Neural crest cell (in vitro differentiated cells): Measurements from ENCODE around the gene FKBP7. TPM values are rescaled to one million over a fixed set of nuclear protein-coding genes. Genes with fewer than 3 reads are reported as not detected.

Experiments used
- DNase-seq: peaks from one replicate; pipeline ENCODE4 v3.0.0; 2021; ENCODE audit warnings: low read depth, mixed read lengths, low spot score
- H3K27ac Mint-ChIP-seq: one replicate; pipeline ENCODE4 v1.8.0; 2021; ENCODE audit warnings: mild to moderate bottlenecking, mixed read lengths; ENCODE audit not compliant: unreplicated experiment
- H3K27me3 Mint-ChIP-seq: 2 replicates; pipeline ENCODE4 v1.8.0; 2021; ENCODE audit warnings: low read depth, mild to moderate bottlenecking, mixed read lengths
- H3K36me3 Mint-ChIP-seq: 2 replicates; pipeline ENCODE4 v1.8.0; 2021; ENCODE audit warnings: low read depth, mild to moderate bottlenecking, mixed read lengths
- H3K4me1 Mint-ChIP-seq: 2 replicates; pipeline ENCODE4 v1.8.0; 2021; ENCODE audit warnings: mixed read lengths
- H3K4me3 Mint-ChIP-seq: one replicate; pipeline ENCODE4 v1.8.0; 2021; ENCODE audit warnings: mild to moderate bottlenecking, mixed read lengths
- H3K9me3 Mint-ChIP-seq: 2 replicates; pipeline ENCODE4 v1.8.0; 2021; ENCODE audit warnings: mixed read lengths
- total RNA-seq: library from RNA; stranded (reverse); gene quantifications from 2 replicates; pipeline ENCODE4 v1.2.1, GENCODE V29; 2021
- TF ChIP-seq, protein P1 (sequence below): fragments of 200-600 bp; sonication (generic); conservative IDR thresholded peaks from 2 replicates; pipeline ENCODE4 v1.5.0; 2021; ENCODE audit warnings: antibody characterized with exemption, mild to moderate bottlenecking

Gene FKBP7
- total RNA-seq, 1 donor from 2014 or later, result 25.2 TPM

DNA sequence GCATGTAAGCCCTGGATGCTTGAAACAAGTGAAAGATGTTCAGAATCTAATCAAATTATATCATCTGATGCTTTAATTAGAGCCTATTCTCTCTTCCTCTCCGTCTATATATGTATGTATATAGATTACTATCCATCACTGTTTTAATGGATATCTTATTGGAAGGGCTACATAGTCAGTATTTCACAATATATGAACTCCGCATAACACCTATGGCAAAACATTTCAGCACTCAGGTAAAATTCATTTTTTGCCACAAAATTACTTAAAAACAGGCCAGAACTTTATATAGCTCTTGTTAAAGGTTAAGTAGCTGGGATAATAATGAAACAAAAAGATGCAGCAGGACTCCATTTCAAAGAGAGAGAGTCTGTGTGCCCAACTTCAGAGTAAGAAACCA lies 26.1 kb downstream of the FKBP7 start:
- Mint-ChIP-seq H3K36me3 (peaks cover 10% of the 10 kb centered on the region), H3K27me3 (no peaks in the 10 kb centered on the region), H3K4me1 (peaks cover 35% of the 10 kb centered on the region), H3K4me3 (peak overlapping the region; percentile 90), H3K27ac (no peak overlapping the region), H3K9me3 (no peaks in the 10 kb centered on the region)
- DNase-seq, result no peak
- TF ChIP-seq, protein P1, sequence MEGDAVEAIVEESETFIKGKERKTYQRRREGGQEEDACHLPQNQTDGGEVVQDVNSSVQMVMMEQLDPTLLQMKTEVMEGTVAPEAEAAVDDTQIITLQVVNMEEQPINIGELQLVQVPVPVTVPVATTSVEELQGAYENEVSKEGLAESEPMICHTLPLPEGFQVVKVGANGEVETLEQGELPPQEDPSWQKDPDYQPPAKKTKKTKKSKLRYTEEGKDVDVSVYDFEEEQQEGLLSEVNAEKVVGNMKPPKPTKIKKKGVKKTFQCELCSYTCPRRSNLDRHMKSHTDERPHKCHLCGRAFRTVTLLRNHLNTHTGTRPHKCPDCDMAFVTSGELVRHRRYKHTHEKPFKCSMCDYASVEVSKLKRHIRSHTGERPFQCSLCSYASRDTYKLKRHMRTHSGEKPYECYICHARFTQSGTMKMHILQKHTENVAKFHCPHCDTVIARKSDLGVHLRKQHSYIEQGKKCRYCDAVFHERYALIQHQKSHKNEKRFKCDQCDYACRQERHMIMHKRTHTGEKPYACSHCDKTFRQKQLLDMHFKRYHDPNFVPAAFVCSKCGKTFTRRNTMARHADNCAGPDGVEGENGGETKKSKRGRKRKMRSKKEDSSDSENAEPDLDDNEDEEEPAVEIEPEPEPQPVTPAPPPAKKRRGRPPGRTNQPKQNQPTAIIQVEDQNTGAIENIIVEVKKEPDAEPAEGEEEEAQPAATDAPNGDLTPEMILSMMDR, result no peak

DNA sequence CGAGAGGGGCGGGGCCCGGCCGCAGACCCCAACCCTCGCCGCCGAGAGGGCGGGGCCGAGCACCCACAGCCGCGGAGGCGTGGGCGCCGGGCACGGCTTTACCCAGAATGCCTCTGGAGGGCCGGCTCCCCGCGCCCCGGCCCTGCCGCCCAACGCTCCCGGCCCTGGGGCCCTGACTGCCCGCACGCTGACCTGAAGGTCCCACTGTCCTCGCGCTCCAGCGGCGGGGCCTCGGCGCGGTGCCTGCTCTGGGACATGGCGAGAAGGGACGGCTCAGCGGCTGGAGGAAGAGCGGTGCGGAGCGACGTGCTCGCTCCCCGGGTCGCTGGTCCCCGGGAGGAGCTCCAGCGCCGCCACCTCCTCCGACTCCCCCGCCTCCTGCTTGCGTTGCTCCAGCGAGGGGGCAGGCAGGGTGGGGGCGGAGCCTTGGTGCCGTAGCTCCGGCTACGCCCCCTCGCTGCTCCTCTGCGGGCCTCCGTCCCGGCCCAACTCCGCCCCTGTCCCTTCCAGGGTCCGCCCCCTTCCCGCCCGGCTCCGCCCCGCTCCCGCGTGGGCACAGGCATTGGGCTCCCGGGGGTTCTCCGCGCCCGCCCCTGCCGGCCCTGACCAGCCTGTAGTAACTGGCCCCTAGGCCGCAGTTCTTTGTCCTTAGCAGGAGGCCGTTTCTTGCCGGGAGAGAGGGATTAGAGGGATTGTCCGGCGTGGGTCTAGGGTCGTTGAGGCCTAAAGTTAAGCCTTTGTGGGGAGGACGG lies 27.4 kb downstream of the FKBP7 start, which contains the start of the genes PJVK and PRKRA:
Gene PJVK (plus strand): TSS at position 605 of the 752 bp plus-strand sequence. CDS start 2,032 bp downstream, outside the sequence.
Gene PRKRA (minus strand): TSS at position 402 of the 752 bp plus-strand sequence. CDS start 145 bp downstream, at position 257.
- H3K36me3 Mint-ChIP-seq, result peaks cover 10% of the 10 kb centered on the region
- TF ChIP-seq, protein P1, result no peak
- no peaks in the 10 kb centered on the region for H3K9me3 Mint-ChIP-seq
- H3K4me3 Mint-ChIP-seq, result peak within 1 kb of the TSS; percentile 95
- H3K27me3 Mint-ChIP-seq, result no peaks in the 10 kb centered on the region
- peaks cover 35% of the 10 kb centered on the region for H3K4me1 Mint-ChIP-seq
- DNase-seq, result peak; percentile 98
- H3K27ac Mint-ChIP-seq, result peak within 1 kb of the TSS; percentile 100

DNA sequence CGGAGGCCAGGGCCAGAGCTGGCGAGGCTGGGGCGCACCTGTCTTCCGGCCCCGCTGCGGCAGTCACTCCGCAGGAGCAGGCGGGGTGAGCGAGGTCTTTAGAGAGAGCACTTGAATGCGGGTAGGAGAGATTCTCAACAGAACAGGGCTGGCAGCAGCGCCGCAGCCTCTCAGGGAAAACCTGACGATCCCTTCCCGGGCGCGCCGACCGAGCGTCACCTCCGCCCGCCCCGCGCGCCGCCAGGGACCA lies 28.0 kb downstream of the FKBP7 start:
- H3K27me3 Mint-ChIP-seq, result no peaks in the 10 kb centered on the region
- no peak for DNase-seq
- H3K36me3 Mint-ChIP-seq, result peaks cover 10% of the 10 kb centered on the region
- peak overlapping the region; percentile 62 for H3K27ac Mint-ChIP-seq
- peak overlapping the region; percentile 95 for H3K4me3 Mint-ChIP-seq
- TF ChIP-seq, protein P1, result no peak
- peaks cover 35% of the 10 kb centered on the region for H3K4me1 Mint-ChIP-seq
- no peaks in the 10 kb centered on the region for H3K9me3 Mint-ChIP-seq

DNA sequence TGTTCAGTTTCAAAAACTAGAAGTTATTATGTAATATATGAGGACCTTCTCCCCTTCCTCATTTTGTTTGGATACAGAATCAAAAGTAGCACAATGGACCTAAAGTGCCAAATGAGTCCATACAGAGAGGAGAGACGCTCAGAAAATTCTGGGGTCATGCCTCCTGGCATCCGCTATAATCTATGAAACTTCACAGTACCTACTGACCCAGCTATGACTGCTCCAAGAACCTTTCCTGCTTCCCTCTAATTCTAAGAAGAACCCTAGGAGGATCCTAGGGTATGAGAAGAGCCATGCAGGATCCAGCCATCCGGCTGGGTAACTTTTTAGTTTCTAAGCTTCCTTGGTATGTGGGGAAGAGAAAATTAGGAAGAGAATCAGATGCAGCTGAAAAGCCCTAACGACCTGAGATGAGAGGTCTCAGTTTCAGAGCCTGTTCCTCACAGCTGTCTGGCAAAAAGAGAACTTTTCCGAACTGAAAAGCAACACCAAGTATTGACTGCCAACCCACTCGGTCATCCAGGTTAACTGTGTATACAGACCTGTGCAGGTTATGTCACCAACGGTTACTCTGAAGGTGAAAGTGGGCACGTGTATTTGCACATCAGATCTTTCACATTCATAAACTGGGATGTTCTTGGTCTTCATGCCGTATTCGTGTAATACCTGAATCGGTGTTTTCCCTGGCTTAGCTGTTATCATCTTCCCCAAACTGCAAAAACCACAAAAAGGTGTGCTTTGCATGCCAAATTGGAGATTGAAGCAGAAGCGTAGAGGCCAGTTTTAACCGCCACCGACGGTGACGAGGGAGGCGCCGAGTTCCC lies 28.5 kb downstream of the FKBP7 start:
- DNase-seq, result no peak
- peak overlapping the region; percentile 95 for H3K4me3 Mint-ChIP-seq
- H3K36me3 Mint-ChIP-seq, result peaks cover 14% of the 10 kb centered on the region
- no peaks in the 10 kb centered on the region for H3K9me3 Mint-ChIP-seq
- H3K27me3 Mint-ChIP-seq, result no peaks in the 10 kb centered on the region
- peak overlapping the region; percentile 62 for H3K27ac Mint-ChIP-seq
- TF ChIP-seq, protein P1, result no peak
- H3K4me1 Mint-ChIP-seq, result peaks cover 35% of the 10 kb centered on the region

DNA sequence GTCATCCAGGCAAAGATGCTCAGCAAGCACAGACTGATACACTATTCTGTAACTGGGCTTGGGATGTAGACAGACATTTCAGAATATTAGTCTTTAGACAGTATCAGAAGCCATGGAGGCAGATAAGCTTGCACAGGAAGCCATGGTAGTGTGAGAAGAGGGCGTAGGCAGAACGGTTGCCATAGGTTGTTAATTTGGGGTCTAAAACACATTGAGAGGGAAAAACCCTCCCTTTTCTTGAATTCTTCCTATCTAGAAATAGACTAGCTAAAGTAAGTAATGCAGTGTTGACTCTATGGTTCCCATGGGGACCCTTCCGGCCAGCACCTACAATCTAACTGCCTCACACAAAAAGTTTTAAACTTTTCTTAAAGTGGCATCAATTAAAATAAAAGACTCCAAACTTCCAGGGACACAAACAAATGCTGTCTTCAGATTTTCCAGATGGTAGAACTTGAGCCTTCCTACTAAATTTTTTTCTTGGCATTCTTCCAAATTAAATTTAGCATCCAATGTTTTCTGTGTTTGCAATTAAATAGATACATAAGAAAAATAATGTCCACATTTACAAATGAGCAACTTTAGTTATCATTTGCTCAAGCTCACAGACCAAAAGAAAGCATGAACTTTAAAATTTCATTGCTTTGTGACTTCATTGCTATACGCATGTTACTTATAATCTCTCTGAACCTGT lies 29.3 kb downstream of the FKBP7 start:
- no peak for DNase-seq
- no peaks in the 10 kb centered on the region for H3K9me3 Mint-ChIP-seq

More for the DNA sequence above, 29.3 kb downstream of the FKBP7 start:
- TF ChIP-seq, protein P1, result no peak
- Mint-ChIP-seq H3K27me3 (no peaks in the 10 kb centered on the region), H3K4me1 (peaks cover 35% of the 10 kb centered on the region), H3K27ac (no peak overlapping the region), H3K4me3 (peak overlapping the region; percentile 95), H3K36me3 (peaks cover 15% of the 10 kb centered on the region)
